GM21737 (cell line): ENCODE results near the gene PHACTR3.

Experiments used
- ATAC-seq: cut with Tn5 transposase; IDR thresholded peaks from one replicate; pipeline ENCODE4 v1.9.1; 2021; ENCODE audit warnings: mild to moderate bottlenecking, moderate library complexity; ENCODE audit not compliant: unreplicated experiment

Gene PHACTR3

GRCh38 chr20:59774204-59774641 lies 169.9 kb downstream of the PHACTR3 start:
- ATAC-seq, result no peak

DNA sequence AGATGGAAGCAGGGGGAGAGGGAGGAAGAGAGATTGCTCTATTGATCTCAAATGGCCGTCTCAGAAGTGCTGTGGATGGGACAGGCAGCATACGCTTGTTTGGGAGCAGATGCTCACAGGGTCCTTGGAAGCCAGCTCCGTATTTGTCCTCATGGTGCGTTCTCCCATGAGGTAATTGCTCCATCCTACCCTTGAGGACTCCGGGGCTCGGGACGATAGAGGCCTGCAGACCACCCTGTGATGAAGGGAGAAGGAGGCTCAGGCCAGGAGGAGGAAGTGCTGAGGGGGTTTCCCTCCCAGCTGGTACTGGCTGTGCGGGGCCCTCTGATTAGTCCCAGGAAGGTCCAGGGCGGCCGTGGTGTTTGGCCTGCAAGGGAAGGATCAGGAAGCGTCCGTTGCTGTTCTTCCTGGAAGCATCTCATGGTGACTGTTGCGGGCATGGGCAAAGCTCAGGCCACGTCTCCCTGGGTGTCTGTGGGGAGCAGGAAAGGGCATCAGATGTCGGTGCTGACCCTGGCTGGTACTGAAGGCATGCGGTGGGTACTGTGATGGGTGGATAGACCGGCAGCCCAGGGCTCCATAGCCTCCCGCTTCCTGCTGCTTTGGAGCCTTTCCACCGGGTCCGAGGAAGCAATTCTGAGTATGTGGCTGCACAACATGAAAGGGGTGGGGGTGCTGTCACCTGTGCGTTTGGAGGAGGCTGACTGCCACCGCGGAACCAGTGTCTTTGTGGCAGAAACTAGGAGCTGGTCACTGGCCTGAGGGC lies 170.8 kb downstream of the PHACTR3 start:
- no peak for ATAC-seq

DNA sequence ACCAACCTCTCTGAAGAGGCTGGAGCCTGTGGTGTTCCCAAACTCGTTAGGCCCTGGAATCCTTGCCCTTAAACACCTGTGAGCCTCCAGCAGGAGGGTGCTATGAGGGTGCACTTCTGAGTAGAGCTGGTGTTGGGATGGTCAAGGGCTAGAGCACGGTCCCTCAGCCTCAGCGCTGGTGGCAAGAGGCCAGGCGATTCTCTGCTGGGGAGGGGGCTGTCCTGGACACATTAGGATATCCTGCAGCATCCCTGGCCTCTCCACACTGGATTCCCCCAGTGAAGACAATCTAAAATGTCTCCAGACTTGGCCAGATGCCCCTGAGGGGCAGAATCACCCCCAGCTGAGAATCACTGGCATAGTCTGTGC lies 171.3 kb downstream of the PHACTR3 start:
- no peak for ATAC-seq

DNA sequence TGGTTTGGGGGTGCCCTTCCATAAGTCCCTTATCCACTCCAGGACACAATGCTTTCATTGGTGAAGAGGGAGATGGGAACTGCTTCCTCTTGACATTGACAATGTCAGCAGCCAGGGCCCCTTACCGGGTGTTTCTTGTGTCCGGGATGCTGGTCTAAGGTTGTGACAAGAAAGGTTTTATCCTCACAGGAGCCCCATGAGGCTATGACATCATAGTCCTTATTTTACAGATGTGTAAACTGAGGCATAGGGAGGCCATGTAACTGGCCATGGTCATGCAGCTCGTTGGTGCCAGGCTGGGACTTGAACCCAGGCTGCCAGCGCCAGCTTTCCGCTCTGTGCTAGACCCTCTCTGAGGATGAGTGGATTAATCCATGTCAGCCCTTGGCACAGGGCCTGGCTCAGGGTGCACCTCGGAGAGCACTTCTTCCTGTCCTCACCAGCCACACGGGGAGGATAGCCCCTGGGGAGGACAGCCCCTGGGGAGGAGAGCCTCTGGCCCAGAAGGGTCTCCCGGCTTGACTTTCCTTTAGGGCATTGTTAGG lies 171.8 kb downstream of the PHACTR3 start:
- no peak for ATAC-seq

DNA sequence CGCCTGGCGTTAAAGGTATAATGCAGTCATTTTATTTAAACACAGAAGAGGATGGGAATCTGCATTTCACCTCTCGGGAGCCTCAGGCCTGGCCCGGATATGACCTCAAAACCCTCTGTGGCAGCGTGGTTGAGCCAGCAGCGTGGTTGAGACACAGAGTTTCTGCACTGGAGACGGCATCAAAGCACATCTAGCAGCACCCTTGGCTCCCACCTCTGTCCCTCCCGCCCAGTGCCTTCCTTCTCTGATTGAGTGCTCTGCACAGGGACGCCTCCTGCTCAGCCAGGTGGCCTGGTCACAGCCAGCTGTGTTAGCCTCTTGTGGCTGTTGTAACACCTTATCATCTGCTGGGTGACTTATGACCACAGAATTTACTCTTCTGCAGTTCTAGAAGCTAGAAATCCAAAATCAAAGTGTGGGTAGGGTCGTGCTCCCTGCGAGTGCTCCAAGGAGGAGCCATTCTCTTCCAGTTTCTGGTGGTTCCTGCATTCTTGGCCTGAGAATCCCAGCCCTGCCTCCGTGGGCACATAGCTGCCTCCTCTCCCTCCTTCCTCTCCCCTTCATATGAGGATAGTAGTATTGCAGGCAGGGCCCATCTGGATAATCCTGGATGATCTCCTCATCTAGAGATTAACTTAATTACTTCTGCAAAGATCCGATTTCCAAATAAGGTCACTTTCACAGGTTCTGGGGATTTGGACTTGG lies 172.4 kb downstream of the PHACTR3 start:
- ATAC-seq, result no peak

- ATAC-seq, result no peak
Observed at GRCh38 chr20:59777331-59777725, 173.0 kb downstream of the PHACTR3 start.

GRCh38 chr20:59777814-59778575 lies 173.7 kb downstream of the PHACTR3 start:
- ATAC-seq, result no peak

DNA sequence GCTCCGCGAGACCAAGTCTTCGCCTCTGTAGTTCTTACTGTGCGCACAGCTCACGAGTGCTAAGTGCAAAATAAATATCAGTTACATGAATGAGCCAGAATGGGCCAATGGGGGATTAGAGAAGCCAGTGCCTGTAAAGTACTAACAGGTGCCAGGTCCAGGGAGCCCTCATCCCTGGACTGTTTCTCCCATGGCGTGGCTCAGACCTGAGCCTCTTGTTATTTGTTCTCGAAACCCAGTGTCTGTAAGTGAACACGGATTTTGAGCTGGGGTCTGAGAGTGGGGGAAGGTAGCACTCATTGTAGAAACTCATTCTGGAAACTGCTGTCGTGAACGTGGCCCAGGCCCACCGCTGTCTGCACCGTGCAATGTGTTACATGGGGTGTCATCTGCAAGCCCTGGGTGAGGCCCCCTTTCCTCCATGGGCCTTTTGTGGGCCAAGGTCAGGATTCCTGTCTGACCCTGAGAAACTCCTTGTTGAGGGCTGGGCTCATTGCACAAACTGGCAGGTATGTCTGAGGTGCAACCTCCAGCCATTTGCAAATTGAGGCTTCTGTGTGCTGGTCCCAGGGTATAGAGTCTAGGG lies 174.4 kb downstream of the PHACTR3 start:
- no peak for ATAC-seq

DNA sequence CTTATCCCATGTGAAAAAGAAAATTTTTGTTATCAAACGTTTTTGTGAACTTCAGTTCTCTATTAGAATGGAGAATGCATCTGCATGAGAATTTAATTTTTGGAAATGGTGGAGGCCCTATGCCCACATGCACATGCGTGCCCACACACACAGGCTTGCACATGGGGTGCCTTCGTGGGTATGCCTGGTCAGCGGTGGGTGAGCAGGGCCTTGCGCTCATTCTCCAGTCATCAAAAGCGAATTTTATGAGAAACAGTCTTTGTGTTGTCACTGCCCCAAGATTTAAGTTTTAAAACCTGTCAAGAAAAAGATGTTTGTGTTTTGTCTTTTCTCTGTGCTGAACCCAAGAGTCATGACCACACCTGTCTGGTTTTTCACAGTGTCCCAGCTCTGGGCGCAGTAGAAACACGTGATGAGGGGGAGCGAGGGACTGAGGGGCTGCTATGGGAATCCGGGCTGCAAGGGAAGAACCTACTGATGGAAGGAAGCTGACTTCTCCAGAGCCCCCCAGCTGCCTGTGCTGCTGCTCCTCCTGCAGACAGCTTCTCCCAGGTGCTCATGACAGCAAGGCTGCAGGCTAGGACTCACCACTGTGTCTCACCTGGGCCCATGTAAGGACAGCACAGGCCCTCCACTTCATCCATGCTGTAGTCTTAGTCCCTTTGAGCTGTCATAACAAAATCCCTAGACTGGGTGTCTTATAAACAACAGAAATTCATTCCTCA lies 175.5 kb downstream of the PHACTR3 start:
- no peak for ATAC-seq

- ATAC-seq, result no peak
Observed at GRCh38 chr20:59780494-59781185, 176.3 kb downstream of the PHACTR3 start.

DNA sequence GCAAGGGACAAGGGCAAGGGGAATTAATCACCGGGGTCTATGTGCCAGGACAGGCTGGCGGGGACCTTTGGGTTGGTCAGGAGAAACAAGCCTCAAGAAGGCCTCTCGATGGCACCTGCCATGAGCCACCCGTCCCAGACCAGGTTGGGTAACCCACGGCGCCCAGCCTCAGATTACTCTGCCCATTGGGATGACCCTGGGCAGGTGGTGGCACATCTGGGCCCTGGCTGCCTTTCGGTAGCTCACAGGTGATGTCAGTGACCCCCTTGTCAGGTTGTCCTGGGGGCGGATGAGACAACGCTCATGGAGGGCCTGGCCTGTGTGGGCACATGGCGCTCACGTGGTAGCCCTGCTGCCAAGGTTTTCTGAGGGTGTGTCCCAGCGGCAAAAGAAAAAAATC lies 176.9 kb downstream of the PHACTR3 start:
- ATAC-seq, result no peak

DNA sequence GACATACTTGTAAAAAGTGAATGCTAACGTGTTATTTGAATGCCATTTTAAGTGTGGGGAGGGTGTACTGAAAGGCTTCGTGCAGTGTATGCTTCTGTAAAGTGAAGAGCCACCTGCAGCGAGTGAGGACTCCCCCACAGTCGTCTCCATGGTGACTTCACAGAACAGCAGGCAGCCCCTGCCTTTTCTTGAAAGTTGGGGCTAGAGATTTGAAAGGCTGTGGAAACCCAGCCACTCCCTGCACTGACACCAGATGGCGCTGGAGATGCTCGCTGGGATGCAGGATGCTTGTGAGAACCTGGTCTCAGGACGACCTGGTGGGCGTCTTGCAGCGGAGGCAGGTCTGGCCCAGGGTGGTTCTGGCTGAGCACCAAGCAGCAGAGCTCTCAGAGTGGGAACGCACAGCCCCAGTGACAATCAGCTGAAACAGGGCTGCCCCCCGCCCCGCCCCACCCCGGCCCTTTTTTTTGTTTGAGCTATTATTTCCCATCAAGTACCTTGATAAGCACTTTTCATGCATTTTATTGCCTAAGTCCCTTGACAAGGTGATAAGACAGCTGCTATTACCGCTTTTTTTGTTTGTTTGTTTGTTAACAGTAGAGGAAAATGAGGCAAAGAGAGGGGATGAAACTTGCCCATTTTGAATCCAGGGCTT lies 178.8 kb downstream of the PHACTR3 start:
- no peak for ATAC-seq

GRCh38 chr20:59783641-59784010 lies 179.3 kb downstream of the PHACTR3 start:
- ATAC-seq, result no peak

GRCh38 chr20:59784365-59784764 lies 180.0 kb downstream of the PHACTR3 start:
- ATAC-seq, result no peak

DNA sequence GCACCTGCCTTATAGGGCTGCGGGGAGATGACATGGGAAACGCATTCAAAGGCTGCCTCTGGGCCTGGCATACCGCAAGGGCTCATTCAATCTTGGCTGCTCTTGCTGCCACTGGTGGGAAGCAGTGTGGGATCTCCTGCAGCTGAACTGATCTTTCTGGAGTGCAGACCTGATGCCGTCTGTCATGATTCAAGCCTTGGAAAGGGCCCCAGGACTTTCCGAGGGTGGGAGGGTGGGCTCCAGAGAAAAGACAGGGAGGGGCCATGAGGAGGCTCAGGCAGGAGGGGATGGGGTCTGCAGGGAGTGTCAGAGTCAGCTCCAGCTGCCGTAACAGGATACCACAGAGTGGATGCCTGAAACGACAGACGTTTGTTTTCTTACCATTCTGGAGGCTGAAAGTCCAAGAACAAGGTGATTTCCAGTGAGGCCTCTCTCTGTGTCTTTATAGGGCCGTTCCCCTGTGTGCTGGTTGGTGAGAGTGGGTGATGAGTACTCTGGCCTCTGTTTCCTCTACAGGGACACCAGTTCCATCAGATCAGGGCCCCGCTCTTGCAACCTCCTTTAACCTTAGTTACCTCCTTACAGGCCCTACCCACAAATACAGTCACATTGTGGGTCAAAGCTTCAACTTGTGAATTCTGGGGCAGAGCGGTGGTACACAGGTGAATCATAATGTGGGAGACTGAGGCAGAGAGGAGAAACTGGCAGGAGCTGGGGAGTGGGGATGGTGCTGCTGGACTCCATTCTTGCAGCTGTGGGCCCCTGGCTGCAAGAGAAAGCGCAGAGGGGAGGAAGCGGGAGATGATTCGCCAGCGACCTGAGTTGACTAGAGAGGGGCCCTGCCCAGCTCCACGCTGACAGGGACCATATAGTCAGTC lies 180.7 kb downstream of the PHACTR3 start:
- no peak for ATAC-seq

DNA sequence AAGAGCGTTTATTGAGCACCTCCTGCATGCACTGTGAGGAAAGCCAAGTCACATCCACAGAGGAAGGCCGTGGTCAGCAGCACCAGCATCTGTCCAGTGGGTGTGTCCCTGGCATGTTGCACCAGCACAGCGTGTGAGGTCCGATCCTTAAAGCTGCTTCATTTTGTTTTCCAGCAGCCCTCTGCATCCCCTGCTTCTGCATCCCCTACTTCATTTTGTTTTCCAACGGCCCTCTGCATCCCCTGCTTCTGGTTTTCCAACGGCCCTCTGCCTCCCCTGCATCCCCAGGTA lies 181.3 kb downstream of the PHACTR3 start:
- ATAC-seq, result no peak

GRCh38 chr20:59785986-59786795 lies 181.9 kb downstream of the PHACTR3 start:
- no peak for ATAC-seq
